BJ (cell line): ENCODE results near the gene TRPM1. TPM values are rescaled to one million over a fixed set of nuclear protein-coding genes. Genes with fewer than 3 reads are reported as not detected.

ENCODE experiments used
- polyA plus RNA-seq: library from polyadenylated mRNA; depleted of rRNA; stranded (reverse); fragments of >200 nt; gene quantifications from 2 replicates; pipeline ENCODE4 v1.2.3, GENCODE V29; 2011; rRNA removed
- small RNA-seq: library from RNA; depleted of rRNA; stranded (forward); fragments of <200 nt; gene quantifications from one replicate; pipeline ENCODE3, GENCODE V24; 2012; ENCODE audit warnings: low replicate concordance, low read depth; ENCODE audit not compliant: insufficient read length

TRPM1 gene
- polyA plus RNA-seq, 1 experiment = 0.44 TPM

Small RNAs within 50 kb of the gene (small RNA-seq; reads per million reads assigned to genes)
- not detected for gene MIR211
- gene RNU6-466P = not detected

Other genes starting within 250 kb of the TRPM1 start
- 5.8 and 6.8 TPM in 2 replicates for gene FAN1, start 197.8 kb downstream of the TRPM1 start, polyA plus RNA-seq
- 13.7 and 20.4 TPM in 2 replicates for gene MTMR10, start 110.1 kb downstream of the TRPM1 start, polyA plus RNA-seq
- 11.5 and 13.7 TPM in 2 replicates for gene KLF13, start 225.1 kb upstream of the TRPM1 start, polyA plus RNA-seq